GM21447 (cell line): ENCODE measurements around the gene PROCA1.

Experiments used
- ATAC-seq: cut with Tn5 transposase; IDR thresholded peaks from one replicate; pipeline ENCODE4 v1.9.1; 2021; ENCODE audit not compliant: unreplicated experiment

The PROCA1 gene

GRCh38 chr17:28710861-28711722, 596 bp downstream of the PROCA1 start:
- peak; percentile 68 for ATAC-seq

DNA sequence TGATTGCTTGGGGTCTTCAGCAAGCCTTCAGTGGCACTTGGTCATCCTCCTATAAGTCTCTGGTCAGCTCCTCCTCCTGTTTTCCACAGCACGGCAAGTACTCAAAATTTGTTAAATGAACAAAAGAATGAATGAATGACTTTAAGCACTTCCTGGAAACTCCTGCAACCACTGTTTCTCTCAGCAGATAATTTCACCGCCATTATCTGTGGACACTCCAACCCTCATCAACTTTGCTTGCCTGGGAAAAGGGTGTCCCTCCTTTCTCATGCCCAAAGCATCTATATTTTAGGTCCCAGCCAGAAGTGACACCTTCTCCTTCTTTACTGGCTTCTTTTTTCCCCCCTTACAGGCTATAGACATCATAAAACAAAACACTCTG, 4.4 kb downstream of the PROCA1 start:
- no peak for ATAC-seq

- no peak for ATAC-seq
These were observed 5.0 kb downstream of the PROCA1 start for GRCh38 chr17:28706471-28707338.

DNA sequence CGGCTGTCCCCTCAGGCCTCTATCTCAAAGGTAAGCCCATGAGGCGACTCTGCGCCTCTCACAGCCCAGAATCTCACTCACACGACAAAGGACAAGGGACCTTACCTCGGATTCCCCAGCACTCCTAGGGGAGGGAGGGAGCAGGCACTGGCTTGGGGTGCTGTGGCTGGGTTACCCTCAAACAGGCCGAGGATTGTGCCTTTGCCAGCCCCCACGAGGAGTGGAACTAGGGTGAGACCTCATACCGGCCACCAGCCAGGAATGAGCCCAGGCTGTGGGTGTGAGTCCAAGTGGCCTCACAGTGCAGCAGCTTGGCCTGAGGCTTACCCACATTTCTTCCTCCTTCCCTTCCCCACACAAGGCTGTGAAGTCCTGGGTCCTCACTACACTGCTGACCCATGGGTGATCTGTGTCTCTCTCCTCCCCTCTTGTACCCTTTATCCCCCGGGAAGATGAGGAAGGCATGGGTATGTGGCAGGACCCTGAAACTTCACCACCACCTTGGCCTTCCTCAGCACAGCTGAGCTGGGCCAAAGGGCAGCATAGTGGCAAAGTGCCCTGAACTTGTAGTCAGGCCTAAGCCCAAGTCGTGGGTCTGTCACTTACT, 5.9 kb downstream of the PROCA1 start:
- no peak for ATAC-seq

DNA sequence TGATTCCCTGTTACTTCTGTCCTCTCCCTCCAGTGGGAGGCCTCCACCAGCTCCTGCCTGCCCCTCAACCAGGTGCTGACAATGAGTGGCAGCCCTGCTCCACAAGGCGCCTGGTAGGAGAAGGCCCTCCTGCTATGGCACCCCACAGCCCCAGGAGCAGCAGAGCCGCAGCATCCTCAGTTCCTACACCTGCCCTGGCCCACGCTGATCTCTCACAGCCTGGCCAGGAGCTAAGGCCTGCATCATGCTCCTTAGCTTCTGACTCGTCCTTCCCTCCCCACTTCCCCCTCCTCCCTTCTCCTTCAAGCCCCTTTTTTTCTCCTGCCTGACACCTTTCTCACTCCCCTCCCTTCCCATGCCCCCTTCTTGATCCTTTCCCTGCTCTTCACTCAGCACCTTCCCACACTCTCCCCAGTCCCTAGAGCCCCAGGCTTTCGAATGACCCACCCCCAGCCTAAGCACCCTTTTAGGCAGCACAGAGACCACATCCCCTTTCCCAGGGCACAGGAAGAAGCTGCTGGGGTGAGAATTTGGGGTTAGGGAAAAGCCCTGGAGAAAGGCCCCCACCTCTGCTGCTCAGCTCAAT, 6.5 kb downstream of the PROCA1 start:
- ATAC-seq: no peak

GRCh38 chr17:28704219-28704858, 7.3 kb downstream of the PROCA1 start:
- ATAC-seq: no peak

DNA sequence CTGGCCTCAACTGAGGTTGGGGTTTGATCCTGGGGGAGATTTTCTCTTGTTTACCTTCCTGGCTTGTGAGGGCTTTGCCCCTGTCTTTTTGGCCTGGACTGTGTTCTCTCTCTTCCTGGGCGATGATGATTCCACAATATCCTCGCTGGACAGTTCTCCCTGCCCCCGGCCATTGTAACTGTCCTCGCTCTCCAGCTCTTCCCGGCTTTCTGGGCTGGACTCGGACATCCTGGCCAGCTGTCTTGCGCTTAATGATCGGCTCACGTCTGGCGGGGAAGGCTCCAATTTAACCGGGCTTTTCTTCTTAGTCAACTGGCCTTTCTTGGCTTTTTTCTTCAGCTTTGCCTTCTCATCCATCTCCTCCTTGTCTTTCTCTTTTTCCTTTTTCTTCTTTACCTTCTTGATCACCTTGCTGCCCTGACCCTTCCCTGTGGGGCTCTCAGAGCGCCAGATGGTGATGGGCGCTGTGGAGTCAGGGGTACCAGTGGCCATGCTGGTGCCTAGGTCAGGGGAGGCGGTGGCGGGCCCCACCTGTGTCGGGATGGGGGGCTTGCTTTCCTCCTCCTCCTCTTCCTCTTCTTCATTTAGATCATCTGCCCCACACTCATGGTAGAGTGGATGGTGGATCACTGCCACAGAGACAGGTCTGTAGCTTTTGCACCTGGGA, 8.0 kb downstream of the PROCA1 start:
- no peak for ATAC-seq

DNA sequence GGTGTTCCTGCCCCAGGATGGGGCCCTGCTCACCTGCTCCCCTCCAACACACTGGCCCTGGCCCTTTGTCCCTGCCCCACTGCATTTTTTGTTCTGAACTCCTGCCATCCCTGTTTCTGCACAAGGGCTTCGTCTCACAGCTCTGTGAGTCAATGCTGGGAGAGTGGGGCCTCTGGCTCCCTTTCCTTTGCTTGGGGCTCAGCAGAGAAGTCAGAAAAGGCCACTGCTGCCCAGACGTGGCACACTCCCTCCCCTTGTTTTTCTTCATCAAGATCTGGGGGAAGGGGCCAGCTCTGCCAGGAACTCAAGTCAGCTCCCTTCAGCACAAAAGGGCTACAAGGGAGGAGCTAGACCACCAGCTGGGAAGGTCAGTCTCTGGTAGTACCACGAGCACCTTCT, 8.9 kb downstream of the PROCA1 start:
- no peak for ATAC-seq

GRCh38 chr17:28702026-28702751, 9.5 kb downstream of the PROCA1 start:
- ATAC-seq: no peak

DNA sequence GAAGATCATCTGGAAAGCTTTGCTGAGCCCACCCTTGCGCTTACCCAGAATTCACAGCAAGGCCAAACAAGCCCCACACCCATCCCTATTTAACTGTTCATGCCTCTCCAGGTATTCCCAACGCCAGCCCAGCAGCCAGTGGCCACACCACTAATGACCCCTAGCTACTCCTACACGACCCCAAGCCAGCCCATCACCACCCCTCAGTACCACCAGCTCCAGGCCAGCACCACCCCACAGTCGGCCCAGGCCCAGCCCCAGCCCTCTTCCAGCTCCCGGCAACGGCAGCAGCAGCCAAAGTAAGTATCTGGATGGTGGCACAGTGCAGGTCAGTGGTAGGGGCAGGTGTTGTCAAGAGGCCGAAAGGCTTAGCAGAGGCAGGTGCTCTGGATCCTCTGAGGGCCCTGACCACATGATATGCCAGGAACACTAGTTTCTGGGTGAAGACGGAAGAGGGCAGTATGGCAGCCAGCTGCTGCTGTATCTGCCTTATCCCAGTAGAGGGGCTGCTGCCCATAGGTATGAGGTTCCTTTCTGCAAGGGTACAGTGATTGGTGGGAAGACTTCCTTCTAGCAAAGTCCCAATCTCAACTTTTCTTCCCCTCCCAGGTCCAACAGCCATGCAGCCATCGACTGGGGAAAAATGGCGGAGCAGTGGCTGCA, 10.7 kb downstream of the PROCA1 start:
- no peak for ATAC-seq

DNA sequence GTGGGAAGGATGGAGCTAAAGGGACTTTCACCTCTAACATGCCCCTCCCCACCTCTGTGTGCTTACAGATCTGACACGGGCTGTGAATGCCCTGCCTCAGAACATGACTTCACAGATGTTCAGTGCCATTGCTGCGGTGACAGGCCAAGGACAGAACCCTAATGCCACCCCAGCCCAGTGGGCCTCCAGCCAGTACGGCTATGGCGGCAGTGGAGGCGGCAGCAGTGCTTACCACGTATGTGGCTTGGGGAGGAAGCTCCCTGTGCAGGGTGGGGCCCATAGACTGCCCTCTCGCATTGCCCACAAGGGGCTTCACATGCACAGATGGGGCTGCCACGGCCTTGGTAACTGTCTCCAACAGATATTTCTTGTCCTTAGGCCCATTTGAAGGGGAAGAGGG, 11.4 kb downstream of the PROCA1 start:
- no peak for ATAC-seq

GRCh38 chr17:28698253-28698941, 13.3 kb downstream of the PROCA1 start:
- ATAC-seq: no peak

DNA sequence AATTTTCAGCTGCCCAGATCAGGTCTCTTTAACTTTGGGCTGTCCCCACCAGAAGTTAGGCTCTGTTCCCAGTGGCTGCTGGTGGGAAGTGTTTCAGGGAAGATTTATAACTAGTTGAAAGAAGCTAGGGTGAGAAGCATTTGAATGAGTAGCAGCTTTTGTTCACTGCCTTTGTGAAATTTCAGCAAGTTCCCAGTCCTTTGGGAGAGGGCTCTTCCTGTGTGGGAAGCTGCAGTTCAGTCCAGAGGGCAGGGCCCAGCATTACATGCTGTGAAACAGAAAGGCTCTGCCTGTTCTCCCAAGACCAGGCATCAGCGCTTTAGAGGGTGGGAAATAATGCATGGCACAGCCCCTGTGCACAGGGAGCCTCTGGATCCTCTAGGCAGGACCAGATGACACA, 17.8 kb downstream of the PROCA1 start:
- no peak for ATAC-seq

DNA sequence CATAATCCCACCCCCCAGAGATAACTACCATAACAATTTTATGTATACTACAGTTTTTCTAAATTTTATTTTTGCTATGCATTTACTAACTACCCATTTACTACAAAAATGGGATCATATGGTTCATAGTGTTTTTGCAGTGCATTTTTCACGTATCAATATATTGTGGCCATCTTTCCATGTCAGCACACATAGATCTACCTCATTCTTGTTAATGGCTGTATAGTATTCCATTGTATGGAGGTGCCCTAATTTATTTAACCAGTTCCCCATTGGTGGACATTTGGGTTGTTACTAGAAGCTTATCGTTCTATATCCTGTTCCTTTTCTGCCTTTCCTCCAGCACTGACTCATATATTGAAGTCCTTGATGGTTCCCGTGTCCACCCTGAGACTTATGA, 22.7 kb downstream of the PROCA1 start:
- ATAC-seq: no peak

- no peak for ATAC-seq
These were observed 23.2 kb downstream of the PROCA1 start for GRCh38 chr17:28688481-28688880.

DNA sequence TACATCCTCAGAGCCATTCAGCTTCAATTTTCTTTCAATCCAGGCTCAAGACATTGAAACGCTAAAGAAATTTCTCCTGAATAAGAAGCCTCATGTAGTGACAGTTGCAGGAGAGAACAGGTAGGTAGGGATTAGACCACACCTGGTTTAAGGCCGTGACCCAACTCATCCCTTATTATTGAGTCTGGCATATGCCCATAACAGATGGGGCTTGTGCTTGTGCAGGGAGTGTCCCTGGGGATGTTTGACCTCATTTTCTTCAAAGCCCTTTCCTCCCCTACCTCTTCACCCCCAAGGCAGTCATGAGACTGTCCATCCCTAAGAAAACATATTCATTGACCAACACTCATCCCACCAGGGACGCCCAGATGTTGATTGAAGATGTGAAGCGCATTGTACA, 25.4 kb downstream of the PROCA1 start:
- no peak for ATAC-seq

DNA sequence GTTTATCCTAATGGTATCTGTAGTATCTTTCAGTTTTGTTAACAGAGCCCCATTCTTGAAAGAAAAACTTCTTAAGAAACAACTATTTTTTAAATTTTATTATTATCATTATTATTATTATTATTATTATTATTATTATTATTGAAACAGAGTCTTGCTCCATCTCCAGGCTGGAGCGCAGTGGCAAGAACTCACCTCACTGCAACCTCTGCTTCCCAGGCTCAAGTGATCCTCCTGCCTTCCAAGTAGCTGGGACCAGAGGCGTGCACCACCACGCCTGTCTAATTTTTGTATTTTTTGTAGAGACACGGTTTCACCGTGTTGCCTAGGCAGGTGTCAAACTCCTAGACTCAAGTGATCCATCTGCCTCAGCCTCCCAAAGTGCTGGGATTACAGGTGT, 26.3 kb downstream of the PROCA1 start:
- ATAC-seq: no peak

DNA sequence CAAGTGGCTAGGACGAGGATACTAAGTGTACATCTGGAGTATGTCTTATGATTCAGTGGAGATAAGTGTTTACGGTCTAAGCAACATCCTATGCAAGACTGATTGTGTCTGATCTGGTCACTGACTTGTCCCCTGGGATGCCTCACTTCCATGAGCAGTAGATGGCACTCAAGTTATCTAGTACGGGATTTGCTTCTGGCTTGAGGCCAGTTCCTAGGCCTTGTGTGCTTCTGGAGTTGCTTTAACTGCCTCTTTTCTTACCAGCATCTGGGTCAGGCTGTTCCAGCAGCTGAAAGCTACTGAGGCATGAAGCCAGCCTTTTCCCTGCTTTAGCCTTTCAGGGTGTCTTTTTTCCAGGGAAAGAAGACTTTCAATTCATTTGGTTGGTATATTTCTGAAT, 26.7 kb downstream of the PROCA1 start:
- no peak for ATAC-seq

DNA sequence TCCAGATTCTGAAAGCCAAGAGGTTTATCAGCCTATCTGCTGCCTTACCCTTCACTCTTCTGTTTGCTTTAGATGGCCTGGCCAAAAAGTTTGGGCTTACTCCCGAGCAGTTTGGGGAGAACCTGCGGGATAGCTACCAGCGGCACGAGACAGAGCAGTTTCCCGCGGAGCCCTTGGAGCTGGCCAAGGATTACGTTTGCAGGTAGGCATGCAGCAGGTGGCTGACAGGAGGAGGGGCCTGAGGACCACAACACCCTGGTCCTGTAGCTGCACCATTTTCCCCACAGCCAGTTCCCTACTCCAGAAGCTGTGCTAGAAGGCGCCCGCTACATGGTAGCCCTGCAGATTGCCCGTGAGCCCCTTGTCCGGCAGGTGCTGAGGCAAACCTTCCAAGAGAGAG, 29.0 kb downstream of the PROCA1 start:
- ATAC-seq: no peak
